Hypothalamus (tissue), 51 donors: ENCODE results near the gene ATP8B4.

ENCODE experiments used
- DNase-seq, 51 donors: peaks; one replicate each; lab custom pipeline; 2025; lab: John Stamatoyannopoulos, UW

ATP8B4 gene

GRCh38 chr15:50066202-50066601 lies 52.8 kb downstream of the ATP8B4 start:
- no peak for DNase-seq

- DNase-seq = no peak
Measured at GRCh38 chr15:50065279-50065678, 53.8 kb downstream of the ATP8B4 start.

DNA sequence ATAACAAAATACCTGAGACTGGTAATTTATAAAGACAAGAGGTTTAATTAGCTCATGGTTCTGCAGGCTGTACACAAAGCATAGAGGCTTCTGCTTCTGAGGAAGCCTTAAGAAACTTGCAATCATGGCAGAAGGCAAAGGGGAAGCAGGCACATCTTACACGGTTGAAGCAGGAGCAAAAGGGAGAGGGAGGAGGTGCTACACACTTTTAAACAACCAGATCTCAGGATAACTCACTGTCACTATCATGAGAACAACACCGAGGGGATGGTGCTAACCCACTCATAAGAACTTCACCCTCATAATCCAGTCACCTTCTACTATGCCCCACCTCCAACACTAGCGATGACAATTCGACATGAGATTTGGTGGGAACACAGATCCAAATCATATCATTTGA lies 54.4 kb downstream of the ATP8B4 start:
- no peak for DNase-seq

- no peak for DNase-seq
Measured at GRCh38 chr15:50063226-50063625, 55.8 kb downstream of the ATP8B4 start.

GRCh38 chr15:50061503-50061902 lies 57.5 kb downstream of the ATP8B4 start:
- DNase-seq = no peak

DNA sequence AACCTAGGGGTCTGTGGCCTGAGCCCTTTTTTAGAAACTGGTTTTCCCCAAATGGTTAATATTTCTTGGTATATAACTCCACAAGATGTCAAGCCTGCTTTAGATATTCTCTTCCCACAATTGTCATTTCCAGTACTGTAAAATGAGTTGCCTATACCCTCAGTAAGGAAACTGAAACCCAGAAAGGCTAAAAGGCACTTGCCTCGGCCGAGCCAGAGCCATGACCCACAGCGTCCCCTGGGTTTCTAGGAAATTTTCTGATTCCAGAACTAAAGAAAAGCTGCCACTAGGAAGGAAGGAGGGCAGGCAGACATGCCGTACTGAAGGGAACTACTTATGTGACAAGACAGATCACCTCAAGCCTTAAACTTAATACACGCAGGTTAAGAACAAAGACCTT lies 59.1 kb downstream of the ATP8B4 start:
- DNase-seq = no peak

- DNase-seq = no peak
Measured at GRCh38 chr15:50059203-50059772, 59.7 kb downstream of the ATP8B4 start.

GRCh38 chr15:50057905-50058639 lies 61.0 kb downstream of the ATP8B4 start:
- no peak for DNase-seq

DNA sequence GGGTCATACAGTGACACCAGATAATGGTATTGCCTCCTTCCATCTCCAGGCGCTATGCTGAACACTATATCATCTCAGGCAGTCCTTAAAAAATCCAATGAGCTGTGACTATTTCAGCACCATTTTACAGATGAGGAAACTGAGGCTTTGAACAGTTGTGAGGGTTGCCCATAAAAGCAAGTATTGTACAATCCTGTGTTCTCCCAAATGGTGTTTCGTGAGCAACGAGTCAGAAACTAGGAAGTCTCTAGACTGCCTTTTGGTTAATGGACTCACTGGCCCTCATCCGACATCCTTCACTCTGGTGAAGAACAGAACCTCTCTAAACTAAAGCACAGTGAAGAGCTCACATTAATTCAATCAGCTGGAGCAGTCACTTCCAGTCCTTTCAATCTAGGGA lies 61.8 kb downstream of the ATP8B4 start:
- DNase-seq = no peak

DNA sequence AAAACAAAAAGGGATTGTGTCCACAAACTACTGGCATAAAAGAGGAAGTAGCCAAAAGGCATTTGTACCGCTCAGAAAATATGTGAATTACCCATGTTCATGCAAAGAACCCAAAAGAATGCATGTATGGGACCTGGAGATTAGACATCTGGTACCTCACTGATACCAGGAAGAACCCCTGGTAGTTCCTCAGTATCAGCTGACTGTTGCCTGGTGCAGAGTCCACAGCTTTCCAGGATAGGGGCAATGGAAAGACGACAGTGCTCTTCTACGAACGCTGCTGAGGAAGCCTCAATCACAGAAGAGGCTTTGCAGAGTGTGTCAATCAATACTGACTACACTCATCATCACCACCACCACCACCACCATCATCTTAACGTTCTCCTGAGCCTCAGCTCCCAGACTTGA lies 63.3 kb downstream of the ATP8B4 start:
- DNase-seq = no peak

DNA sequence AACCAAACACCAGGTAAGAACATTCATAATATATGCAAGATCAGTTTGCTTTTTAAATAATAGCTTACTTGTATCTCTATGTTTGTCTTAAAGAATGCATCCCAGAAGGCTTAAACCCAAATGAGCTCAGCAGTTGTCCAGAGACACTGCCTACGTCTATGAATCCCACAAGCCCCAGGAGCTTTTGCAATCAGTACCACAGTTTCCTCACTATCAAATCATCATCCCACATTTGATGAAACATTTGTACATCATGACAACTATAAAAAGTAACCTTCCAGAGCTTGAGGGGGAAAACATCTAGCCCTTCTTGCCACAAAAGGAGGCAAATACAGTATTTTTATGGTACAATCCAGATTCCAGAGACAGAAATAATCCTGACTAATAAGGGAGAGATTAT lies 63.7 kb downstream of the ATP8B4 start:
- no peak for DNase-seq

DNA sequence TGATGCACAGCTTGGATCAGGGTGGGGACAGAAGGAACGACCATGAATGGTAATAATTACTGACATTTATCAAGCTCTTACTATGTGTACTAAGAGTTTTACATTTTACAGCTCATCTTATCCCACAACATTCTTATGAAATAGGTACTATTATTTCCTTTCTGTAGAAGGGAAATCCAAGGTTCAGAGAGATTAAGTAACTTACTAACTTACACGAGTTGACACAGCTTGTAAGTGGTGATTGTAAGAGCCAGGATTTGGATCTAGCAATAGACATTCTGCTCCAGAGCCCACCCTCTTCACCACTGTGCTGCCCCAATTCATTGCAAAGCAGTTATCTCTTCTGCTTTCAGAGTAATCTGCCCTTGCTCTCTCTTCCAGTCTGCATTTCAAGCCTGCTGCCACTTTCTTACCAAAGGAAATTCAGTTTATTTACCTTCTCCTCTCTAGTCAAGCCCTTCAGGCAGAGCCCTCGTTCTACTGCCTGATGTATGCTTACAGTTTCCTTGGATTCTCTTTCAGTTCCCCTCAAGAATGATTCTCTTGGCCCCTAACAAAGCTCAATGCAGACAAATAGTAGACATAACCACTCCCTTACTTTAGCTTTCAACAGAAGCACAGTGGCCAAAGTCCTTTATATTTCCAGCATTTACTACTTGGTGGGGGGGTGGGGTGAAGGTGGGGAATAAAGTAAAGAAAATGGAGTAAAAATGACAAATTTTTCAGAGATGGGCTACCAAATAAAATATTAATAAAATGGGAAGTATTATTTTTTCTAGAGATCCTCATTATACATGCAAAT lies 65.8 kb downstream of the ATP8B4 start:
- no peak for DNase-seq

DNA sequence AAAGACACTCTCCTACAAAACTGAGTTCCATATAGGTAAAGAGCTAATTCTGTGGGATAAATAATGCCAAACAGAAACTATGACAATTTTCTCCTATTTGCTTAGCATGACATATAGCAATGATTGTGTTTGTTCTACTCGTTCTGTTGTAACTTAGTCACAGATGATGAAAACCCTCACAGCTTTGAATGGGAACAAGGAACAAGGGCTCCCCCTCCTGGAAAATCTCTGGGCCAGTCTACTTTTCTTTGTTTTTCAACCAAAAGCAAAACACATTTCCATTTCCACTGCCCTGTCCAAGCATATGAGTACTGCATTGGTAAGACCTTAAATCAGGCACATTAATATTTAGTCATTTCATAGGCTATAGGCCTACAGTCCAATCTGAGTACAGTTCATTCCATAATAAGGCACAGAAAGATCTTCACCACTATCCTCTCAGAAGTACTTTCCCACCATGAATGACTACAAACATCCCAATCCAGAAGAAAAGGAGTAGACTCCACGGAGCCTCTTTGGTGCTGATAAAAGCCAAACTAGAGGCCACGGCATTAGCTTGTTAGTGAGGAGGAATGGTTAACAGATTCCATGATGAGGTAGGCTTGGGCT lies 67.1 kb downstream of the ATP8B4 start:
- peak in 29 of 51 donors; percentile 0 to 76 (median 17) for DNase-seq

DNA sequence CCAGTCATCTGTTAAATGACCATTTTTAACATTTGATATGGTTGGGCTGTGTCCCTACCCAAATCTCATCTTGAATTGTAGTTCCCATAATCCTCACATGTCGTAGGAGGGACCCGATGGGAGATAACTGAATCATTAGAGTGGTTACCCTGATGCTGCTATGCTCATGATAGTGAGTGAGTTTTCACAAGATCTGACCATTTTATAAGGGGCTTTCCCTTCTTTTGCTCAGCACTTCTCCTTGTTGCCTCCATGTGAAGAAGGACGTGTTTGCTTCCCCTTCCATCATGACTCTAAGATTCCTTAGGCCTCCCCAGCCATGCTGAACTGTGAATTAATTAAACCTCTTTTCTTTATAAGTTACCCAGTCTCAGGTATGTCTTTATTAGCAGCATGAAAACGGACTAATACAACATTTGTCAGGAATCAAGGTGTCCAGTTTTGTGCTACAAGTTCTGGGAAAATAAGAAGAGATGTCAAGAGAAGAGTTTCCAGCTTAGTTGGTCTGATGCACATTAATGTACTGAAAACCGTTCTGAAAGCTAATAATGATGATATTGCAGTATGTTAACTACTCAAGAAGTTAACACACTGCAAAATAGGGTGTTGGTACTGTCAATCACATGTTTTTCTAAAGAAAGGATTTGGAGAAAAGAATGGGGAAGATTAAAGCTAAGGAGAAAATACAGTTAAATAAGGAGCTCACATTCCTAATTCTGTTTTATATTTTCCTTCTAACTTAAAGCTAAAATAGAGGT lies 67.9 kb downstream of the ATP8B4 start:
- no peak for DNase-seq

GRCh38 chr15:50049871-50050270 lies 69.2 kb downstream of the ATP8B4 start:
- no peak for DNase-seq

DNA sequence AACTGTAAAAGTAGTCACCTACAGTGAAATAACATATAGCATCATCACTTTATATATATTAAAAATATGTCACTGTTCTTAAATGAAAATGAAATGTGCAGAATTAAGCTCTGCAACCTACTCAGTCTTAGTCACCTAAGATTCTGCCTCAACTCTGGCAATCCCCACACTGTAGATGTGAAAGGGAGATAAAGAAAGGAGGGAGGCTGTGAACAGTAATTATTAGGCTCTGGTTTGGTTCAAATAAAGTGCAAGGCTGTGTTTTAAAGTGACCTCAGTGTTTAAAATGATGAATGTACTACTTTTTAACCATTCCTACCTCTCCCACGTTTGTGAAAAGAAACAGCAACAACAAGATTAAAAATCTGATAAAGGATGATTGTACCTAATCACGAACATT lies 72.2 kb downstream of the ATP8B4 start:
- DNase-seq = no peak

DNA sequence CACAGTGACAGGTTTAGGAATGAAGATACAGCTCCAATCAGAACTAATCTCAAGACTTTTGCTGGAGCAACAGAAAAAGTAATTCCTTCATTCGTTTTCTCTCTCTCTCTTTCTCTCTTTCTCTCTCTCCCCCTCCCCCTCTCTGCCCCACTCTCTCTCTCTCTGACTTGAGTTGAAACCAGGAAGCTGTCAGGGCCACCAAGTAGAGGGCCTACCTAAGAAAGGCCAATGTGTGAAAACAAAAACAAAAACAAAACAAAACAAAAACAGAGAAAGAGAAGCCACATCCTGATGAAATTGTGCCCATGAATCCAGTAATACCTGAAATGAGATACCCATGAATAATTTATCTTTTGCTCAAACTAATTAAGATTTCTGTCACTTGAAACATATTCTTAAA lies 72.9 kb downstream of the ATP8B4 start:
- no peak for DNase-seq

DNA sequence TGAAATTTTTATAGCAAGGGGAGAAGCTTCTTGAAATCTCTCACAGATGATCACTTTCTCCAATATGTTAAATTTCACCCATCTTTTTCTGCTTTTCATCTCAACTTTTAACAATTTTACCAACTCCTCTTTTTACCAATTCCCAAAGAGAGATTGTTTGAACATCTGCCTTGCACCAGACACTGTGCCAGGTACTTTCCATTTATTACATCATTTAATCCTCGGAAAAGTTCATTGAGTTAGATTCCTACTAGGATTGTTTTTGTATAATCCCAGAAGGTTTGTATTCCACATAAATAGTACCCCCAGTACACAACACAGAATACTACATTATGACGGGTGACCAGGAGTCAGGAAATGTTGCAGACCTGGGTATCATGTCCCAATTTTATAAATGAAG lies 74.1 kb downstream of the ATP8B4 start:
- no peak for DNase-seq

- no peak for DNase-seq
Measured at GRCh38 chr15:50044406-50044805, 74.6 kb downstream of the ATP8B4 start.

DNA sequence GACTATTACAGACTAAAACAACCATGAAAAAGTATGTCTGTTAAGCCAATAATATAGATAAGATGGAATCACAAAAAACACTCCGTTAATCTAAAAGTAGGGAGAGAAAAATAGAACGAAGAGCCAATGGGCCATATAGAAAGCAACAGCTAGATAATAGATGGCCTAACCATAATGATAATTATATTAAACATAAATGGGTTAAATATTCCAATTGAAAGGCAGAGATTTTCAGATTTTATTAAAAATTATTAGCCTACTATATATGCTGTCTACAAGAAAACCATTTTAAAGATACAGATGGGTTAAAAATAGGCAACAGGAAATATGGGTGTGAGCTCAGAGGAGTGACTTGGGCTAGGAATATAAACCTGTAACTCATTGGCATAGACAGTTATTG lies 76.3 kb downstream of the ATP8B4 start:
- DNase-seq = no peak

DNA sequence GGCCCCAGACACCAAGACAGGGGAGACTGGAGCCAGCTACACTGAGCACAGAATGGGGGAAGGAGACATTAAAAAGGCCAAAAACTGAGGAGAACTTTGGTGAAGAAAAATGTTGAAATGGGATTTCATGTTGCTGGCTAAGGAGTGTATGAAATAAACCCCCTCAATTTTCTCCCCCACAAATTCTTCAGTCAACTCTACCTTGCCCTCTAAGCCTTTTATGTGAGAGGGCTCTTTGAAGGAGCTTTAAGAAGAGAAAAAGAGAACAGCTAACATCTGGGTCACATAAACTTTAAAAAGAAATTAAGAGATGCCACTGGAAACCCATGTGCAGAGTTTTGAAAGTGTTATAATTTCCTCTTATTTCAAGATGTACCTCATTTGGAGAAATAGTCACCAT lies 88.6 kb downstream of the ATP8B4 start:
- DNase-seq = no peak
